HepG2 (cell line): Measurements from ENCODE around the gene NKAIN2. TPM values are rescaled to one million over a fixed set of nuclear protein-coding genes. Genes with fewer than 3 reads are reported as not detected.

Experiments
- ATAC-seq: fragments of 200-7000 bp; cut with Tn5 transposase; 3 replicates; pipeline ENCODE4 v1.9.1; 2020; ENCODE audit warnings: mild to moderate bottlenecking, moderate library complexity
- BruUV-seq: library from RNA; stranded (reverse); fragments of 400-500 nt; replicated peaks from 2 replicates; lab custom pipeline; 2021; lab: Mats Ljungman, UMichigan
- CTCF ChIA-PET: fragments of 300-600 bp; formaldehyde crosslinking; extraction: SDS; loops from one replicate; lab custom pipeline; 2021; ENCODE audit warnings: low total read pairs, inconsistent platforms, low intra/inter-chr PET ratio; lab: Yijun Ruan, JAX
- POLR2A ChIA-PET: fragments of 350-600 bp; sonication (Branson Sonifier 250); formaldehyde crosslinking; loops from one replicate; lab custom pipeline; 2020; ENCODE audit warnings: antibody characterized with exemption, inconsistent platforms; lab: Yijun Ruan, JAX
- DNase-seq: peaks from one replicate; pipeline ENCODE4 v3.0.0-alpha.2; 2015; ENCODE audit warnings: low spot score
- FAIRE-seq: peaks from 3 replicates; lab custom pipeline; 2011; peaks lifted over from hg19 to GRCh38; lab: Jason Lieb, UNC
- H2AFZ ChIP-seq: one replicate; pipeline ENCODE4 v1.6.1; 2011; ENCODE audit warnings: low read length, inconsistent platforms
- H3K27ac ChIP-seq: fragments of 300-600 bp; 3 replicates; pipeline ENCODE4 v1.8.0; 2011; ENCODE audit warnings: mixed run types, mild to moderate bottlenecking, mixed read lengths, low read length, inconsistent platforms; ENCODE audit not compliant: insufficient read depth; ENCODE audit errors: extremely low read length
- H3K27me3 ChIP-seq, 2 experiments: fragments of 200-600 bp in 1 of 2; 2 replicates in 1 of 2; 3 replicates in 1 of 2; pipeline versions ENCODE4 v1.6.0 to v1.8.0; 2011; ENCODE audit warnings: low read length in 2 of 2, mild to moderate bottlenecking in 2 of 2, moderate library complexity in 2 of 2, inconsistent platforms in 1 of 2; ENCODE audit not compliant: insufficient read depth in 2 of 2, control insufficient read depth in 1 of 2
- H3K36me3 ChIP-seq, 2 experiments: fragments of 200-600 bp in 1 of 2; replicated peaks in 1 of 2; 2 replicates in 1 of 2; 3 replicates in 1 of 2; pipeline versions ENCODE4 v1.5.1 to v1.8.0; 2011; ENCODE audit warnings: low read length in 2 of 2, inconsistent platforms in 1 of 2; ENCODE audit not compliant: insufficient read depth in 2 of 2, control insufficient read depth in 1 of 2
- H3K4me1 ChIP-seq: 2 replicates; pipeline ENCODE4 v1.5.1; 2012; ENCODE audit warnings: low read length, inconsistent platforms; ENCODE audit not compliant: insufficient read depth
- H3K4me2 ChIP-seq: 2 replicates; pipeline ENCODE4 v1.6.0; 2011; ENCODE audit warnings: low read depth, low read length, inconsistent platforms
- H3K4me3 ChIP-seq, 3 experiments: fragments of 200-600 bp in 1 of 3; sonication (generic), shearing (Covaris generic) in 1 of 3; replicated peaks in 1 of 3; 2 replicates each; pipeline ENCODE4 v1.5.1; 2011 to 2016; ENCODE audit warnings: low read length in 3 of 3, inconsistent platforms in 2 of 3, low read depth in 2 of 3, mild to moderate bottlenecking in 2 of 3, control low read depth in 1 of 3, mixed read lengths in 1 of 3; ENCODE audit not compliant: insufficient read depth in 1 of 3
- H3K79me2 ChIP-seq: one replicate; pipeline ENCODE4 v1.6.1; 2011; ENCODE audit warnings: low read length, inconsistent platforms; ENCODE audit not compliant: insufficient read depth
- H3K9ac ChIP-seq: 2 replicates; pipeline ENCODE4 v1.6.0; 2011; ENCODE audit warnings: mild to moderate bottlenecking, low read depth, low read length, inconsistent platforms; ENCODE audit not compliant: insufficient read depth
- H3K9me3 ChIP-seq: 2 replicates; pipeline ENCODE4 v1.5.1; 2012; ENCODE audit warnings: mild to moderate bottlenecking, low read length
- H4K20me1 ChIP-seq: 2 replicates; pipeline ENCODE4 v1.6.0; 2011; ENCODE audit warnings: inconsistent platforms, mild to moderate bottlenecking, low read length, moderate library complexity; ENCODE audit not compliant: insufficient read depth
- BRD4 ChIP-seq: sonication (generic); formaldehyde crosslinking; IDR thresholded peaks from 2 replicates; pipeline ENCODE4 v1.4.0; 2020; ENCODE audit warnings: missing genetic modification reagents
- HIVEP1 ChIP-seq: sonication (generic); formaldehyde crosslinking; IDR thresholded peaks from 2 replicates; pipeline ENCODE4 v1.4.0; 2020; ENCODE audit warnings: mild to moderate bottlenecking, missing genetic modification reagents
- KLF16 ChIP-seq, 2 experiments: sonication (generic) in 1 of 2; formaldehyde crosslinking in 1 of 2; IDR thresholded peaks; 2 replicates each; pipeline versions ENCODE4 v1.6.1 to v1.8.0; 2016 to 2023; ENCODE audit warnings: missing genetic modification reagents in 2 of 2, missing compliant biosample characterization in 1 of 2
- MIER2 ChIP-seq: IDR thresholded peaks from 2 replicates; pipeline ENCODE4 v1.6.1; 2016; ENCODE audit warnings: missing biosample characterization, missing genetic modification reagents
- NRL ChIP-seq: sonication (generic); formaldehyde crosslinking; IDR thresholded peaks from 2 replicates; pipeline ENCODE4 v1.5.0; 2020; ENCODE audit warnings: missing genetic modification reagents, mild to moderate bottlenecking, moderate library complexity, borderline replicate concordance
- ZBTB7B ChIP-seq: sonication (generic); formaldehyde crosslinking; IDR thresholded peaks from 2 replicates; pipeline ENCODE4 v1.4.0; 2020; ENCODE audit warnings: missing genetic modification reagents
- ZNF431 ChIP-seq: sonication (generic); formaldehyde crosslinking; IDR thresholded peaks from 2 replicates; pipeline ENCODE4 v1.9.0; 2022; ENCODE audit warnings: missing genetic modification reagents, low read depth, mild to moderate bottlenecking, borderline replicate concordance
- ZNF563 ChIP-seq: sonication (generic); formaldehyde crosslinking; IDR thresholded peaks from 2 replicates; pipeline ENCODE4 v1.8.0; 2022; ENCODE audit warnings: mild to moderate bottlenecking, moderate library complexity, missing genetic modification reagents
- ZNF720 ChIP-seq: sonication (generic); formaldehyde crosslinking; IDR thresholded peaks from 2 replicates; pipeline ENCODE4 v1.4.0; 2020; ENCODE audit warnings: missing genetic modification reagents
- WGBS: methylation state at CpG from one replicate; pipeline ENCODE4 v1.1.6; 2017; ENCODE audit warnings: low lambda C conversion rate; 5-methylcytosine and 5-hydroxymethylcytosine counted together
- in situ Hi-C: cut with HindIII; loops from 2 replicates; pipeline ENCODE4 v1.10.0; 2017; ENCODE audit warnings: low pct_unique_long_range_greater_than_20kb; ENCODE audit not compliant: extremely low pct_ligation_motif_present
- intact Hi-C: fragments of 100-400 bp; cut with micrococcal nuclease; formaldehyde crosslinking; loops from one replicate; pipeline ENCODE4 v1.10.0; 2022; ENCODE audit not compliant: unreplicated experiment
- polyA plus RNA-seq, 8 experiments: library from polyadenylated mRNA; depleted of rRNA in 3 of 8; stranded (reverse) in 7 of 8; unstranded in 1 of 8; fragments of >200 nt; fragmentation: Illumina TruSeq in 4 of 8; extraction: Trizol in 4 of 8; gene quantifications; 2 replicates each; pipeline versions ENCODE4 v1.2.1 to v1.2.3, GENCODE V29; 2011 to 2016; ENCODE audit warnings: low read depth in 4 of 8, missing spikeins in 1 of 8, mixed read lengths in 1 of 8; ENCODE audit not compliant: insufficient read depth in 1 of 8
- total RNA-seq, 5 experiments: library from RNA; depleted of rRNA; stranded (reverse); fragments of >200 nt; fragmentation: Illumina TruSeq; extraction: Trizol; gene quantifications; 2 replicates each; pipeline ENCODE4 v1.2.3, GENCODE V29; 2016; ENCODE audit warnings: low read depth in 1 of 5
- TF ChIP-seq, protein P1 (sequence below): sonication (generic); formaldehyde crosslinking; IDR thresholded peaks from 2 replicates; pipeline ENCODE4 v1.4.0; 2020; ENCODE audit warnings: mild to moderate bottlenecking, low read depth, missing genetic modification reagents
- TF ChIP-seq, protein P2 (sequence below): sonication (generic); formaldehyde crosslinking; IDR thresholded peaks from 2 replicates; pipeline ENCODE4 v1.5.0; 2020; ENCODE audit warnings: missing genetic modification reagents
- TF ChIP-seq, protein P3 (sequence below): sonication (generic); formaldehyde crosslinking; conservative IDR thresholded peaks from 2 replicates; pipeline ENCODE4 v1.4.0; 2020; ENCODE audit warnings: missing genetic modification reagents
- TF ChIP-seq, protein P4 (sequence below): fragments of 450-650 bp; IDR thresholded peaks from 2 replicates; pipeline ENCODE4 v1.6.1; 2017; ENCODE audit warnings: mild to moderate bottlenecking

Gene NKAIN2
- total and polyA plus RNA-seq, 2 of the 13 experiments (the other 11 are each of a cell fraction or from before 2014, with no cell fraction given): not detected

DNA sequence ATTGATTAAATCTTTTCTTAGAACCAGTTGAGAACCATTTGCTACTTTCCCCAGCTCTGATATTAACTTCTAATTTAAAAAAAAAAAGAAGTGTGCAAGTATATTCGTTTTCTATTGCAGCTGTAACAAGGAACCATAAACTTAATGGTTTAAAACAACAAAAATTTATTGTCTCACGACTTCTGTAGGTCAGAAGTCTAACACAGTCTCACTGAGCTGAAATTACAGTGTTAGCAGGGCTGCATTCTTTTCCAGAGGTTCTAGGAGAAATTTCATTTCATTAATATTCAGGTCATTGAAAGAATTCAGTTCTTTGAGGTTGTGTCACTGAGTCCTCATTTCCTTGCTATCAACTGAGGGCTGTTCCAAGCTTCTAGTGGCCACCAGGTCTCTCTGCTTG lies 945.1 kb downstream of the NKAIN2 start (continued):
- no peak for TF ChIP-seq BRD4 (CRISPR knock-in tag)
- TF ChIP-seq, protein P1, sequence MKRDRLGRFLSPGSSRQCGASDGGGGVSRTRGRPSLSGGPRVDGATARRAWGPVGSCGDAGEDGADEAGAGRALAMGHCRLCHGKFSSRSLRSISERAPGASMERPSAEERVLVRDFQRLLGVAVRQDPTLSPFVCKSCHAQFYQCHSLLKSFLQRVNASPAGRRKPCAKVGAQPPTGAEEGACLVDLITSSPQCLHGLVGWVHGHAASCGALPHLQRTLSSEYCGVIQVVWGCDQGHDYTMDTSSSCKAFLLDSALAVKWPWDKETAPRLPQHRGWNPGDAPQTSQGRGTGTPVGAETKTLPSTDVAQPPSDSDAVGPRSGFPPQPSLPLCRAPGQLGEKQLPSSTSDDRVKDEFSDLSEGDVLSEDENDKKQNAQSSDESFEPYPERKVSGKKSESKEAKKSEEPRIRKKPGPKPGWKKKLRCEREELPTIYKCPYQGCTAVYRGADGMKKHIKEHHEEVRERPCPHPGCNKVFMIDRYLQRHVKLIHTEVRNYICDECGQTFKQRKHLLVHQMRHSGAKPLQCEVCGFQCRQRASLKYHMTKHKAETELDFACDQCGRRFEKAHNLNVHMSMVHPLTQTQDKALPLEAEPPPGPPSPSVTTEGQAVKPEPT: no peak
- TF ChIP-seq, protein P2, sequence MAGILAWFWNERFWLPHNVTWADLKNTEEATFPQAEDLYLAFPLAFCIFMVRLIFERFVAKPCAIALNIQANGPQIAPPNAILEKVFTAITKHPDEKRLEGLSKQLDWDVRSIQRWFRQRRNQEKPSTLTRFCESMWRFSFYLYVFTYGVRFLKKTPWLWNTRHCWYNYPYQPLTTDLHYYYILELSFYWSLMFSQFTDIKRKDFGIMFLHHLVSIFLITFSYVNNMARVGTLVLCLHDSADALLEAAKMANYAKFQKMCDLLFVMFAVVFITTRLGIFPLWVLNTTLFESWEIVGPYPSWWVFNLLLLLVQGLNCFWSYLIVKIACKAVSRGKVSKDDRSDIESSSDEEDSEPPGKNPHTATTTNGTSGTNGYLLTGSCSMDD (CRISPR knock-in tag): no peak
- TF ChIP-seq MIER2 (CRISPR knock-in tag): no peak
- TF ChIP-seq, protein P3, sequence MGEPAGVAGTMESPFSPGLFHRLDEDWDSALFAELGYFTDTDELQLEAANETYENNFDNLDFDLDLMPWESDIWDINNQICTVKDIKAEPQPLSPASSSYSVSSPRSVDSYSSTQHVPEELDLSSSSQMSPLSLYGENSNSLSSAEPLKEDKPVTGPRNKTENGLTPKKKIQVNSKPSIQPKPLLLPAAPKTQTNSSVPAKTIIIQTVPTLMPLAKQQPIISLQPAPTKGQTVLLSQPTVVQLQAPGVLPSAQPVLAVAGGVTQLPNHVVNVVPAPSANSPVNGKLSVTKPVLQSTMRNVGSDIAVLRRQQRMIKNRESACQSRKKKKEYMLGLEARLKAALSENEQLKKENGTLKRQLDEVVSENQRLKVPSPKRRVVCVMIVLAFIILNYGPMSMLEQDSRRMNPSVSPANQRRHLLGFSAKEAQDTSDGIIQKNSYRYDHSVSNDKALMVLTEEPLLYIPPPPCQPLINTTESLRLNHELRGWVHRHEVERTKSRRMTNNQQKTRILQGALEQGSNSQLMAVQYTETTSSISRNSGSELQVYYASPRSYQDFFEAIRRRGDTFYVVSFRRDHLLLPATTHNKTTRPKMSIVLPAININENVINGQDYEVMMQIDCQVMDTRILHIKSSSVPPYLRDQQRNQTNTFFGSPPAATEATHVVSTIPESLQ (CRISPR knock-in tag): no peak
- TF ChIP-seq ZBTB7B (CRISPR knock-in tag): no peak
- TF ChIP-seq ZNF720 (CRISPR knock-in tag): no peak
- TF ChIP-seq, all 625 proteins: peak for 0

DNA sequence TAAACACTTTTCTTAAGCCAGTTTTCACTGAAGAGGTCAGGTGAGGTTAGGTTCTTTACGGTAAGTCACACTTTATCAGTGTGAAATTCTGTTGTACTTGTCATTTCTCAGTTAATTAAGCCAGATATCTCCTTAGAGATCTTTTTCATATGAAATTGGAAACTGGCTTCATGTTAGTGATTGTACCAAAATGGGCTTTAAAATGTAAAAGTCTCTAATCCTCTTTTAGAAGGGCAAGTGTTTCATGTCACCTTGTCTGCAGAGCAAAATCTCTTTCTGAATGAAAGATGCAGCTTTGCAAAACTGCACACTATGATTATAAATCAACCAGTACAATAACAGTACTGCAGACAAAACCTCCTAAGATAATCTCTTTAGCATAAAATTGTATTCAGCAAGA lies 949.3 kb downstream of the NKAIN2 start:
- ChIA-PET CTCF (no interaction called here), POLR2A (no interaction called here)
- Histone ChIP-seq H4K20me1 (no peaks in the 10 kb centered on the region), H3K79me2 (no peaks in the 10 kb centered on the region), H3K27me3 (no peaks in the 10 kb centered on the region), H3K4me1 (no peaks in the 10 kb centered on the region), H3K9me3 (no peaks in the 10 kb centered on the region), H3K27ac (no peak overlapping the region), H2AFZ (no peak overlapping the region), H3K4me2 (no peak overlapping the region), H3K36me3 (no peaks in the 10 kb centered on the region), H3K9ac (no peak overlapping the region), H3K4me3 (no peak overlapping the region)
- no peak for TF ChIP-seq ZNF563 (CRISPR knock-in tag)
- no peak for TF ChIP-seq KLF16 (CRISPR knock-in tag; IDR thresholded peaks at IDR 0.05)
- TF ChIP-seq HIVEP1: no peak
- TF ChIP-seq NRL (CRISPR knock-in tag): no peak
- TF ChIP-seq ZNF431 (CRISPR knock-in tag): no peak
- TF ChIP-seq, protein P4, sequence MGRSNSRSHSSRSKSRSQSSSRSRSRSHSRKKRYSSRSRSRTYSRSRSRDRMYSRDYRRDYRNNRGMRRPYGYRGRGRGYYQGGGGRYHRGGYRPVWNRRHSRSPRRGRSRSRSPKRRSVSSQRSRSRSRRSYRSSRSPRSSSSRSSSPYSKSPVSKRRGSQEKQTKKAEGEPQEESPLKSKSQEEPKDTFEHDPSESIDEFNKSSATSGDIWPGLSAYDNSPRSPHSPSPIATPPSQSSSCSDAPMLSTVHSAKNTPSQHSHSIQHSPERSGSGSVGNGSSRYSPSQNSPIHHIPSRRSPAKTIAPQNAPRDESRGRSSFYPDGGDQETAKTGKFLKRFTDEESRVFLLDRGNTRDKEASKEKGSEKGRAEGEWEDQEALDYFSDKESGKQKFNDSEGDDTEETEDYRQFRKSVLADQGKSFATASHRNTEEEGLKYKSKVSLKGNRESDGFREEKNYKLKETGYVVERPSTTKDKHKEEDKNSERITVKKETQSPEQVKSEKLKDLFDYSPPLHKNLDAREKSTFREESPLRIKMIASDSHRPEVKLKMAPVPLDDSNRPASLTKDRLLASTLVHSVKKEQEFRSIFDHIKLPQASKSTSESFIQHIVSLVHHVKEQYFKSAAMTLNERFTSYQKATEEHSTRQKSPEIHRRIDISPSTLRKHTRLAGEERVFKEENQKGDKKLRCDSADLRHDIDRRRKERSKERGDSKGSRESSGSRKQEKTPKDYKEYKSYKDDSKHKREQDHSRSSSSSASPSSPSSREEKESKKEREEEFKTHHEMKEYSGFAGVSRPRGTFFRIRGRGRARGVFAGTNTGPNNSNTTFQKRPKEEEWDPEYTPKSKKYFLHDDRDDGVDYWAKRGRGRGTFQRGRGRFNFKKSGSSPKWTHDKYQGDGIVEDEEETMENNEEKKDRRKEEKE: no peak
- FAIRE-seq: no peak
- intact Hi-C loops (no loop called here), in situ Hi-C loops (no loop called here)
- no TSS peak for BruUV-seq
- ATAC-seq: no peak
- 27% methylated on average over 1 of the region's 1 CpG for WGBS
- no peak for DNase-seq
